Activated T-helper 9 cell treated with anti-CD3 and anti-CD28 coated beads, Interleukin-2, amount 50 U/mL, for 16 hours (primary cell): ENCODE data around the gene VSTM2L.

Experiments used
- DNase-seq: peaks from one replicate; pipeline ENCODE4 v3.0.0-alpha.2; 2020; ENCODE audit warnings: low read depth

Gene VSTM2L

GRCh38 chr20:37878835-37879599 lies 23.9 kb upstream of the VSTM2L start:
- no peak for DNase-seq

GRCh38 chr20:37879843-37880242 lies 23.1 kb upstream of the VSTM2L start:
- DNase-seq: no peak

GRCh38 chr20:37880726-37881591 lies 22.0 kb upstream of the VSTM2L start:
- DNase-seq: no peak

- DNase-seq: no peak
Measured at GRCh38 chr20:37881601-37882343, 21.2 kb upstream of the VSTM2L start.

GRCh38 chr20:37882961-37883712 lies 19.8 kb upstream of the VSTM2L start:
- DNase-seq: no peak

GRCh38 chr20:37885042-37885441 lies 17.9 kb upstream of the VSTM2L start:
- DNase-seq: no peak

- DNase-seq: no peak
Measured at GRCh38 chr20:37885593-37886503, 17.1 kb upstream of the VSTM2L start.

- DNase-seq: no peak
Measured at GRCh38 chr20:37886851-37887297, 16.1 kb upstream of the VSTM2L start.

GRCh38 chr20:37888641-37889040 lies 14.3 kb upstream of the VSTM2L start:
- DNase-seq: no peak

GRCh38 chr20:37890108-37890507 lies 12.8 kb upstream of the VSTM2L start:
- no peak for DNase-seq

- no peak for DNase-seq
Measured at GRCh38 chr20:37890643-37891042, 12.3 kb upstream of the VSTM2L start.

- no peak for DNase-seq
Measured at GRCh38 chr20:37892001-37892400, 10.9 kb upstream of the VSTM2L start.

- DNase-seq: no peak
Measured at GRCh38 chr20:37893566-37894241, 9.2 kb upstream of the VSTM2L start.

- no peak for DNase-seq
Measured at GRCh38 chr20:37894454-37894853, 8.5 kb upstream of the VSTM2L start.

GRCh38 chr20:37895166-37895565 lies 7.8 kb upstream of the VSTM2L start:
- no peak for DNase-seq

- DNase-seq: no peak
Measured at GRCh38 chr20:37896932-37897548, 5.9 kb upstream of the VSTM2L start.

GRCh38 chr20:37898233-37899104 lies 4.5 kb upstream of the VSTM2L start:
- no peak for DNase-seq
